MM.1S (cell line): ENCODE measurements around the gene C1QTNF6.

Source experiments
- CTCF ChIP-seq: fragments of 300-600 bp; sonication (generic); IDR thresholded peaks from 2 replicates; pipeline ENCODE4 v1.5.1; 2016; ENCODE audit warnings: antibody characterized with exemption, low read length, mixed read lengths
- EZH2 ChIP-seq: fragments of 300-600 bp; sonication (generic); optimal IDR thresholded peaks from 2 replicates; pipeline ENCODE3; 2017; ENCODE audit warnings: low read depth, mild to moderate bottlenecking, antibody characterized with exemption, low read length, mixed read lengths

GRCh38 chr22:37153901-37154300 lies 34.1 kb downstream of the C1QTNF6 start:
- no peak for TF ChIP-seq CTCF
- no peak for TF ChIP-seq EZH2
